Measurements from ENCODE around the gene ILK.

ILK gene

GRCh38 chr11:6603287-6604080, at the start of gene ILK, which contains the start of gene RRP8:
Gene ILK (plus strand): TSS chr11:6603774. CDS start chr11:6604272, 498 bp downstream.
Gene RRP8 (minus strand): TSS chr11:6603616. CDS start chr11:6603502, 114 bp downstream.
- peak; percentile 77 to 81 for DNase-seq (ENCODE audit: low read depth in 2 of 2)

GRCh38 chr11:6554828-6555706, 48.5 kb upstream of the ILK start:
- DNase-seq (ENCODE audit: low read depth in 2 of 2): no peak

DNA sequence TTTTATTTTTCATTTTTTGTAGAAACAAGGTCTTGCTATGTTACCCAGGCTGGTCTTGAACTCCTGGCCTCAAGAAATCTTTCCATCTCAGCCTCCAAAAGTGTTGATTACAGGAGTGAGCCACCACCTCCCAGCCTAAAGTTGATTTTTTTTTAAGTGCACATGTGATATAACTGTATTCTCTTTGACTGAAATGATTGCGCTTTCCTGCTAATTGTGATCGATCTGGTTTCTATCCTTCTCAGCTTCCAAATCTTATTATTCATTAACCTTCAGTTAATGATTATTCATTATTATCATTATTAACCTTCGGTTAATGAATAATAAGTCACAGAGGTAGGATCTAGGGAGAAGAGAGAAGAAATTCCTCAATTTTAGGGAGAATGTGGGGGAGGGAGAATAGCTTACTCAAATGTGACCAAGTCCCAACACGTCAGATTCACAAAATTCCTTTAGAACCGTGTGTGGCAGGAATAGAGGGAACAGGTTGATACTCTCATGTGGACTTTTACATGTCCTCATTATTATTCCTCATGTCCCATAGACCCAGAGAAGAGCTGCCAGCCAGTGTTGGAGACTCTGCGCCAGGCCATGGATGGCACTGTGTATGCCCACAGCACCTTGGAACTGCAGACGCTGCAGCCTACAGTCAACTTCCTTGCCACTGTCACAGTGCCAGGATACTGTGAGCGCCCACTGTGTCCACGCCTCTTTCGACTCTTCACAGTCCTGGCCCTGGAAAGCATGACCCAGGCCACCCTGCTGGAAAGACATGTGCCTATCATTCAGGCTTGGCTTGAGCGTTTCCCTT, 47.2 kb upstream of the ILK start:
- DNase-seq (ENCODE audit: low read depth in 2 of 2): no peak

- DNase-seq (ENCODE audit: low read depth in 2 of 2): no peak
Measured at GRCh38 chr11:6557063-6557462, 46.5 kb upstream of the ILK start.

GRCh38 chr11:6557761-6558674, 45.6 kb upstream of the ILK start:
- DNase-seq (ENCODE audit: low read depth in 2 of 2): no peak

GRCh38 chr11:6559369-6559768, 44.2 kb upstream of the ILK start:
- no peak for DNase-seq (ENCODE audit: low read depth in 2 of 2)

GRCh38 chr11:6561288-6561687, 42.3 kb upstream of the ILK start:
- no peak for DNase-seq (ENCODE audit: low read depth in 2 of 2)

- no peak for DNase-seq (ENCODE audit: low read depth in 2 of 2)
Measured at GRCh38 chr11:6563121-6563619, 40.4 kb upstream of the ILK start.

GRCh38 chr11:6563667-6564066, 39.9 kb upstream of the ILK start:
- no peak for DNase-seq (ENCODE audit: low read depth in 2 of 2)

- no peak for DNase-seq (ENCODE audit: low read depth in 2 of 2)
Measured at GRCh38 chr11:6565325-6565724, 38.2 kb upstream of the ILK start.

DNA sequence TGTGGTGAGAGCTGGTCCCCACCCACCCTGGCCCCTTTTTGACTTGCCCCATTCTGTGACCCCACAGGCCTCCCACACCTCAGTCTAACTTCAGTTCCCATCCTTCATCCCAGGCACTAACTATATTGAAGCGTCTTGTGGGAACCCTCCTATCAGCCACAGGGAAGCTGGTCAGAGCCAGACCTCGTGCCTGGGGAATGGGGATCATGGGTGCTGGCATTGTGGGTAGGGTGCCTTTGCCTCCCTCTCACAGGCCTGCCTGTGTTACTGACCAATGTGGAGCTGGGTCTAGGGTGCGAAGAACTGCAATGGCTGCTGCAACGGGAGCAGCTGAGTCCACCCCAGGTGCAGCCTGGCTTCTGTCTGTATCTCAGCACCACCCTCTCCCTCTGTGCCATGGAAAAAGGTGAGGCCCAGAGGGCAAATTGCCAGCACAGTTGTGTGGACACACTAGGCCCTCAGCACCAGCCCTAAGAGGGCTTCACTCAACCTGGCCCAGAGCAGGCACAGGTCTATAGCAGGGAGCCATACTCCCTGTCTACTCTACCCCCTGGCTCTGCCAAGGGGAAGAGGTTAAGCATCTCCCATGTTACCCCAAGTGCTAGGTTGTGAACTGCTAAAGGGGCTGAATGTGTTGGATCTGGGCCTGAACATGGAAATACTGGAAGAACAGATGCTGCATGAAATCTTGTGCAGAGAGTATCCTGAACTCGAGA, 37.4 kb upstream of the ILK start:
- DNase-seq (ENCODE audit: low read depth in 2 of 2): no peak

DNA sequence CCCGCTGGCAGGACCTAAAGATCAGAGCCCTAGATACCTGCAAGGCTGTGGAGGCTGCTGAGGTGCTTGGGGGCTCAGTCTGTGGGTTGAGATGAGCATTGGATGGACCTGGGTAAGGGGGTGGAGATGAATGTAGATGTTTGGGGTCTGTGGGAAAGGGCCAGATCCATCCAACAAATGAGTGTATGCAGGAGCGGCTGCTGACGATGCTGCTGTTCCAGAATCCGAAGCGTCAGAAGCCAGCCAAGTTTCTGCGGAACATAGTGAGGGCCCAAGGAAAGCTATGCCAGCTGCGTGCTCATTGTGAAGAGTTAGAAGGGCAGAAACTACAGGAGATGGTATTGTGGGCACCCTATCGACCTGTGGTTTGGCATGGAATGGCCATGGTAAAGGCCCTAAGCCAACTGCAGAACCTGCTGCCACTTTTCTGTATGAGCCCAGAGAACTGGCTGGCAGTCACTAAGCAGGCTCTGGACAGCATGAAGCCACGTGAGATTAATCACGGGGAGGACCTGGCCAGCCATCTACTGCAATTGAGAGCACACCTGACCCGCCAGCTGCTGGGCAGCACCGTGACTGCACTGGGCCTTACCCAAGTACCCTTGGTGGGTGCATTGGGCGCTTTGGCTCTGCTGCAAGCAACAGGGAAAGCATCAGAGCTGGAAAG, 36.7 kb upstream of the ILK start:
- DNase-seq (ENCODE audit: low read depth in 2 of 2): no peak

DNA sequence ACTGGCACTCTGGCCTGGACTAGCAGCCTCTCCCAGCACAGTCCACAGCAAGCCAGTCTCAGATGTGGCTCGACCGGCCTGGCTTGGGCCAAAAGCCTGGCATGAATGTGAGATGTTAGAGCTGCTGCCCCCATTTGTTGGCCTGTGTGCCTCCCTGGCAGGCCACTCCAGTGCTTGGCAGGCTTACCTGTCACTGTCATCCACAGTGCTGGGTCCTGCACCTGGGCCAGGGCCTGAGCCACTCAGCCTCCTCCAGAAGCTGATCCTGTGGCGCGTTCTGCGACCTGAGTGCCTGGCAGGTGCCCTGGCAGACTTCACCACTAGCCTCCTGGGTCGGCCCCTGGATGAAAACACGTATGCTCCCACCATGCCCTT, 36.2 kb upstream of the ILK start:
- no peak for DNase-seq (ENCODE audit: low read depth in 2 of 2)

DNA sequence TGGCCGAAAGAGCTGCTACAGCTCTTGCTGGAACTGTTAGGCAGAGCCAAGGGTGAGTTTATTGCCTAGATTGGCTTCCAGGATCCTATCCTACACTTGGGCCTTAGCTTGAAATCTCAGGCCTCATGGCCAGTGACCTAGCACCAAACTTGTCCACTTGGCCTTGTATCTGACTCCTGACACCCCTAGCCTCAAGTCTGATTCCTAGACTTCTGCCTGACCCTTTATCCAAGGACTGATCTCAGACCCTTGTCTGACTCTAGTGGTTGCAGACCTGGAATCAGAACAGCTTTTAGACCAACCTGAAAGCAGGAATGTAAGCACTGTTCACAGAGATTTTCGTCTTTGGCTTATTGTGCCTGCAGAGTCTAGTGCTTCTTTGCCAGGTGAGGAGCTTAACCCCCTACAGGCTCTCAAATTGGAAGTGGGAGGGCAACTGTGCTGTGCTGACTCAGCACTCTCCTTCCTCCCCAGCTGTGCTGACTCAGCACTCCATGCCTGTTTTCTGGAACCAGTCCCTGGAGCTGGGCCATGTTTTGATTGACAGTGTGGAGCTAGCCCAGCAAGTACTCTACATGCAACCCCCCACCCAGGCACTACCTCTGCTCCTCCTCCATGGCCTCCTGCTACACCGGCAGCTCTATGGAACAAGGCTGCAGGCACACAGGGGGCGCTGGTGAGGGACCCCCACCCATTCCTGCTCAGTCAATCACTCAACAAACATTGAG, 35.2 kb upstream of the ILK start:
- DNase-seq (ENCODE audit: low read depth in 2 of 2): no peak

- DNase-seq (ENCODE audit: low read depth in 2 of 2): no peak
Measured at GRCh38 chr11:6569706-6570105, 33.9 kb upstream of the ILK start.

DNA sequence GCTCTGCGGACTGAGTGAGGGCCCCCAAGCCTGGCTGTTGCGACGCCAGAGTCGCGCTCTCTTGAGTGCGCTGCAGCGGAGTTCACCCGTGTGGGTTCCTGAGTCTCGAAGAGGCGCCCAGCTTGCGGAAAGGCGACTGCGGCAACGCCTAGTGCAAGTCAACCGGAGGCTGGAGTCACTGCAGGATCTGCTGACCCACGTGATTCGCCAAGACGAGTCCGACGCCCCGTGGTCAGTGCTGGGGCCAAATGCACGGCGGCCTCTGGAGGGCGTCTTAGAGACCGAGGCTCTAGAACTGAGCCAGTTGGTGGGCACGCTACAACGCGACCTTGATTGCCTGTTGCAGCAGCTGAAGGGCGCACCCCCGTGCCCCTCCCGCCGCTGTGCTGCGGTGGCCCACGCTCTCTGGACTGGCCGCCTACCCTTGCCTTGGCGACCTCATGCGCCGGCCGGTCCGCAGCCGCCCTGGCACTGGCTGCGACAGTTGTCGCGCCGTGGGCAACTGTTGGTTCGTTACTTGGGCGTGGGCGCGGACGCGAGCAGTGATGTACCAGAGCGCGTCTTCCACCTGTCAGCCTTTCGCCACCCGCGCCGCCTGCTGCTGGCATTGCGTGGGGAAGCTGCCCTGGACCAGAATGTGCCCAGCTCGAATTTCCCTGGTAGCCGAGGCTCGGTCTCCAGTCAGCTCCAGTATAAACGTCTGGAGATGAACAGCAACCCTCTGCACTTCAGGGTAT, 32.7 kb upstream of the ILK start:
- DNase-seq (ENCODE audit: low read depth in 2 of 2): no peak

DNA sequence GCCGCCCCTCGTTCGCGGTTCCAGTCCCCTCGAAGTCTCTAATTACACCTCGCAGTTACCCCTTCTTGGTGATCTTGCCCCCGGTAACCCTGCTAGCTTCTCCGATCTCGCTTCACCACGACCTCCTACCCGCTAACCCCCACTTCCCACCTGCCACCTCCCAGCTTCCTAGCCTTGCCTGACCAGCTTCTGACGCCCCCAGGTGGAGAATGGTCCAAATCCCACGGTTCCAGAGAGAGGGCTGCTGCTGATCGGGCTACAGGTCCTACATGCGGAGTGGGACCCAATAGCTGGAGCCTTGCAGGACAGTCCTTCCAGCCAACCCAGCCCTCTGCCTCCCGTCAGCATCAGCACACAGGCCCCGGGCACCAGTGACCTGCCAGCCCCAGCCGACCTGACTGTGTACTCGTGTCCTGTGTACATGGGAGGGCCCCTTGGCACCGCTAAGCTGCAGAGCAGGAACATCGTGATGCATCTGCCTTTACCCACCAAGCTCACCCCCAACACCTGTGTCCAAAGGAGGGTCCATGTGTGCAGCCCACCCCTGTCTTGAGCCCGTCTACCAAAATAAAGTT, 32.1 kb upstream of the ILK start:
- DNase-seq (ENCODE audit: low read depth in 2 of 2): no peak

DNA sequence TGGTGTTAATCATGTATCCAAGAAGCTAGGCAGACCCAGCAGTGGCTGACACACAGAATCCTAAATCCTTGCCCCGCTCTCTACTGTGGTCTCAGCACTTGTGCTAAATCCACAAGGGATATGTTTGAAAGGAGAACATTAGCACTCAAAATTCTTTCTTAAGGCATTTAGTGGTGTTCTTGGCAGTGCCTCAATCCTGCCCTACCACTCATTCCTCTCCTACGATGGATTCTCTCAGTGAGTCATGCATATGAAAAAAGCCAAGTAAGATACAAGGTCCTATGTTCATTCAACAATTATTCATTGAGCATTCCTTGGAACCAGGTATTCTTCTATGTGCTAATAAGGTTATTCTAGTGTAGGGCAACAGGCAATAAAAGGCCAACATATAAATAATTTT, 31.4 kb upstream of the ILK start:
- no peak for DNase-seq (ENCODE audit: low read depth in 2 of 2)

Measured in activated CD4-positive, alpha-beta T cell treated with anti-CD3 and anti-CD28 coated beads for 24 hours (primary cell).